GM19193 (cell line): ENCODE measurements around the gene NR2F1.

ENCODE experiments used
- POLR2A ChIP-seq: IDR thresholded peaks from 4 replicates; pipeline ENCODE4 v1.6.1; 2011; ENCODE audit not compliant: insufficient read depth, insufficient read length; ENCODE audit errors: extremely low read depth

Gene NR2F1

DNA sequence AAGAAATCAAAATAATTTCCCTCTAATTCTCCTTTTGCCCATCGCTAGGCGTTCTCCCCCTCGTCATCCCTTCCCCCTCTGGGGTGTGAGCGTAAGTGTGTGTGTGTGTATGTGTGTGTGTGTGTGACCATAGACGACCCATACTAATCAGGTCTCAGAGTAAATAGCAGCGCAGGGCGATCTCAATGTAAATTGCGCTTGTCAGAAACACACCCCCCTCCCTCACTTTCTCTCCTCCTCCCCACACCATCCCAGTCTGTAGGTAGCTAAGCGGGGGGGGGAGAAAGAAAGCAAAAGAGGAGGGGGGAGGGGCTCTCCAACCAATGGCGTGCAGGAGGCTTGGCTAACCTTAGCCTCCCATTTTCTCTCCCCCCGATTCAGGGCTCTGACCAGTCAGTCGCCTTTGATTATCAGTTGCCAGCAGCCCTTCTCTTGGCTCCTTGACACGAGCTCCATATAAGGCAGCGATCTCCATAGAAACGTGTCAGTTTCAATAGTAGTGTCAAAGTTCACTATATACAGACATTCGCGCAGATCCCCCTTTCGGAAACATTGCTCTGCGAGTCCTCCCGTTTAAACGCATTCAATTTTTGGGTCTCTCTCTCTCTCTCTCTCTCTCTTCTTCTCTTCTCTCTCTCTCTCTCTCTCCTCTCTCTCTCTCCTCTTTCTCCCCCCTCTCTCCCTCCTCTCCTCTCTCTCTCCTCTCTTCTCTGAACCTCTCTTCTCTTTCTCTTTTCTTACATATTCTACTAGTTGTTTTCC lies at the start of gene NR2F1:
TSS of gene NR2F1 (plus strand) at position 546 of the 762 bp plus-strand sequence. CDS start 1,802 bp downstream, outside the sequence.
- TF ChIP-seq POLR2A: no peak

DNA sequence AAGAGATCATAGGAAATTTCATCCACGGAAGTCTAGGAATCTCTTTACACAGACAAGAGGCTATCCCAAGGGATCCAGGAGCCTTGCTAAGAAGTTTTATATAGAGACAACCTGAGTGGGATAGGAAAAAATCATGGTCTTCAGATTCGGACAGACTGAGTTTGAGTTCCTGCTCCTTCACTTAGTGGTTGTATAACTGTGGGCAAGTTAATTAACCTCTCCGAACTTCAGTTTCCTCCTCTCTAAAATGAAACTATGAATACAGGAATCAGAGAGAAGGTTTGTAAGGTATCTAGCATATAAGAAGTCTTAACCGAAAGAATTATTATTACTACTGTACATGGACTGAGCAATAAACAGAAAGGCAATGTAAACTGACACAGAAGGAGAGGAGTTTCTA lies 37.1 kb upstream of the NR2F1 start:
- TF ChIP-seq POLR2A: no peak

- no peak for TF ChIP-seq POLR2A
Measured at GRCh38 chr5:93557021-93557604, 25.9 kb upstream of the NR2F1 start.

DNA sequence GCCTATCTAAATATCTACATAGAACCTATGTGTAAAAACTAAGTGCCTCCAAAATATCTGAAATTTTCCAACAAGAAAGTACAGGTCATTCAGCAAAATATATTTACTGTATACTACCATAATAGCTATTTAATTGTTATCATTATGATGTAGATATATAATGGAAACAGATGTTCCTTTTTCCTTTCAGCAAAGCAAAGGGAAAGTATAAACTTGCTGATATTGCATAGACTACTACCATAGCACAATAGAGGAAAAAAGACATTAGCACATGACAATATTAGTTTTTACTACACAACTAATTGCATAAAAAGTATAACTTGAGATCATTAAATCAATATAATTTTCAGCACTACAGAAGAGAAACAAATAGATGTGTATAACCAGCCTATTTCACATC lies 16.9 kb upstream of the NR2F1 start:
- TF ChIP-seq POLR2A: no peak

- TF ChIP-seq POLR2A: no peak
Measured at GRCh38 chr5:93567424-93567823, 15.6 kb upstream of the NR2F1 start.

DNA sequence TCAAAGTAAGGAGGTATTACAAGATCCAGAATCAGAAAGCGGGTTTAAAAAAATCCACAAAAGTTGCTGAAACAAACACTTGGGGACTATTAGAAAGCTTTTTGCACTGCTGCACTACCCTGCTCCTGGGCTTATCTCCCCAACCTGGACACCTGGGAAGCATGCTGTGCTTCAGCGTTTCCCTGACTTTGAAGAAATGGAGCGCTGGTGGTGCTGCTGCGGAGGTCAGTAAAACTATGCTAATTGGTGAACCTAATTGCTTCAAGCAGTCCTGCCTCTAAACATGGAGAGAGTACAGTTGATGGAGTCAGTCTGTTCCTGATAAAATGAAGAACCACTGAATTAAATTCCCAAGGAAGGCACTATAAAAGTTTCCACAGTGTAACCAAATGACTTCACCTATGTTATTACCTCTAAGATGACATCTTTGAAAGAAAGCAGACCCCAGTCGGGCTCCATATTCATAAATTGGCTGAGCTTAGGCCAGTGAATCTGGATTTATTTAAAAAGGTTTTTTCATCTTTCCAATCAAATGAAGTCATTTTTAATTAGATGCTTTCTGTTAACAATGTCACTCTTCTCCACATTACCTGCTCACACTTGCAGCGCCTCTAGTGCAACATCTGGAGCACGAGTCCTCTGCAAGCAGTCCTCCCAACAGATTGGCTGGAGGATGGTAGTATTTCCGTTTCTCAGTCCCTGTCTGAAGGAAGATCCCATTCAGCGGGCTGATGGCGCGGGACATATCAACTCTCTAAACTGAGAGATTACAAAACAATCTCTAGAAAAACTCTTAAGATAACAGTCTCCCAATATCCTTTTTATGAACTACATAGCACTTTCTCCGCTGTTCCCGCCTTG lies 13.5 kb upstream of the NR2F1 start:
- TF ChIP-seq POLR2A: no peak

DNA sequence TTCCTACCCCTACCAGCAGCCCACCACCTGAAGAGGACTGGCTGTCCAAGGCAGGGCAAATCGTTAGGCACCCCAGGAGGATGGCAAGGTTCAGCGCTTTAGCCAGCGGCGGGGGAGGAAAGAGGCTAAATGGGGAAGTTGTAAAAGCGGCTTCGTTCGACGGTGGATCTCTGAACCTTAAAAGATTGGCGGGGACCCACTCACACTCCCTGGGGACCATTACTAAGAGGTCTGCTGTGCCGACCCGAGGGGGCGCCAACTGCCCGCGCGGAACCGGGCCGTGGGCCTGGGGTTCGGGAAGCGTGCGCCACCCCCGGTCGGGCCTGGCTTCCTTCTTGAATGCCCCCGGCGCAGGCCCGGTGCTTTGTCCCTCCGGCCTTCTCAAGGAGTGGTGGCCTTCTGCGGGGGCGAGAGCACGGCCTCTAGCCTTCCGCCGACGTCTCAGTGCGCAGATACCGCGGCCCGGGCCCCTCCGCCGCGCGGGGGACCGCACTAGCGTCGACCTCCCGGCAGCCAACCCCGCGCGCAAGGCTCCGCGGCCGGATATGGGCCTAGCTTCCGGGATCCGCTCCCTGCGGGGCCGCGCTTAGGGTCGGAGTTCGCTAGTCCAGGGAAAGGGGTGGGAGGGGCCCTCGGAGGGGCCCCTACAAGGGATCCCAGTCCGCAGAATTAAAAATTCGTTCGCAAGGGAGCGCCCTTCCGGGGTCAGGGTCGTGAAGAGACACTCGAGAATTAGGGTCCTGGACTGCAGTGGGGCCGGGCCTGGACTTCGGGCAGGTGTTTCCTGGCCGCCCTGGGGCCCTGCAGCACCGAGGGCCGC lies 12.5 kb upstream of the NR2F1 start:
- no peak for TF ChIP-seq POLR2A

DNA sequence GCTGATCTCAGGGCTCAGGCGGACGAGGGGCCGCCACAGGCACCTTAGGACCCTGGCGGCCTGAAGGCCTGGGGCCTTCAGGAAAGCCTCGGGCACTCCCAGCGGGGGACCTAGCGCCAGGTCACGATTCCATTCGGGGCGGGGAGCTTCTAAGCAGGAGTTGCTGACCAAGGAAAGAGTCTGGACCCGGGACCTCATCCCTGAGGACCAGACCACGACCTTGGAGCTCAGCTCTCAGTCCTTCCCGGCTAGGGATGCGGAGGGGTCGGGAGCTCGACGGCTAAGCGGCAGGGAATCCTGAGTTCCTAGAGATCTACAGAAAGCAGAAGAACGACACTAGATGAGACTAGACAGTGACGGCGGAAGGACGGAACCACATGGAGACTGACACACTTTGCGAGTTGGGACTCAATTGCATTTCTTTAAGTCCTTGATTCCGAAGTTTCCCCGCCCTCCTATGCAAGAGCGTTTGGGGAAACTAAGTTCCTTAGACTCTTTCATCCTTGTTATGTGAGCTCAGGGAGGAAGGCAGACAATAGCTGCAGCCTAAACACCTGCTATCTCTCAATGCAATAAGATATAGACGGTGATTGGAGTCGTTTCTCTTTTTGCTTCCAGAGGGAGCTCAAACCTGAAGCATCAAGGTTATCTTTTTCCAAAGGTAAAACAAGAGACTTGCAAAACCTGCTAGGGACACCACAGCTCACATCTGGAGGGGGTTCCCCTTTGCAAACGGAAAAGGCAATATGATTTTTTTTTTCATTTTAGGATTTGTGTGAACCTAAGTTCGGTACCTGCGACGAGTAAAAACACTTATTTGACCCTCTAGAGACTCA lies 11.7 kb upstream of the NR2F1 start:
- TF ChIP-seq POLR2A: no peak

GRCh38 chr5:93572101-93572607 lies 10.9 kb upstream of the NR2F1 start:
- no peak for TF ChIP-seq POLR2A

DNA sequence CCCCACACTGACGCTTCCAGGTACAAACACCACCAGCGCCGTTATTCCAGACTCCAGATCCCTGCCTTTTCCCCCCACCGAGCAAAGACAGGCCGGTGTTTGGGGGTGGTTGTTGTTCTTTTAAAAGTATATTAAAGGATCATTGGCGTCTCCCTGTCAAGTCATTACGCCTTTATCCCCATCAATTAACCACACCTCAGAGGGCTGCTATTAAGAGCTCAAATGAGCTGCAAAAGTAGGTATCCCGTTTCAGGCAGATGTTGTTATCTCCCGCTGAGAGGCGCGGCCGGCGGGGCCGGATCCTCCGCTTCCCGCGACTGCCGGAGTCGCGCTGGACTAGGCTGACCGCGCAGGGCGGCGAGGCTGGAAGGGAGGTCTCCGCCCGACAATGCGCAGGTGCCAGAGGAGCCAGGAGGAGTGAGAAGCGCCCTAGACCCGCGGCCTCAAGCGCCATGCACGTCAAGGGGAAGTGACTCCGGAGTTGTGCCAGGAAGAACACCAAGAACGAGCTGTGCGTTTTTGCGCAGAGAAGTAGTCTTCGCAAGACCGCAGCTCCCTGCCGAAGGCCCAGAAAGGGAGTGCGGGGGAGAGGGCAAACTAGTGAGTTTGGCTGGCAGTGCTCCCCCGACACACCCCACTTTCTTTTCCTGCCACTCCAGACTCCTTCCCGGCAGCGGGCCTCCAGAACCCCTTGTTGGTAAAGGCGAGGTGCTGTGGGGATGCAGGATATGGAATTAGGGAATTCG lies 10.2 kb upstream of the NR2F1 start:
- no peak for TF ChIP-seq POLR2A

- no peak for TF ChIP-seq POLR2A
Measured at GRCh38 chr5:93573354-93574351, 9.4 kb upstream of the NR2F1 start.

DNA sequence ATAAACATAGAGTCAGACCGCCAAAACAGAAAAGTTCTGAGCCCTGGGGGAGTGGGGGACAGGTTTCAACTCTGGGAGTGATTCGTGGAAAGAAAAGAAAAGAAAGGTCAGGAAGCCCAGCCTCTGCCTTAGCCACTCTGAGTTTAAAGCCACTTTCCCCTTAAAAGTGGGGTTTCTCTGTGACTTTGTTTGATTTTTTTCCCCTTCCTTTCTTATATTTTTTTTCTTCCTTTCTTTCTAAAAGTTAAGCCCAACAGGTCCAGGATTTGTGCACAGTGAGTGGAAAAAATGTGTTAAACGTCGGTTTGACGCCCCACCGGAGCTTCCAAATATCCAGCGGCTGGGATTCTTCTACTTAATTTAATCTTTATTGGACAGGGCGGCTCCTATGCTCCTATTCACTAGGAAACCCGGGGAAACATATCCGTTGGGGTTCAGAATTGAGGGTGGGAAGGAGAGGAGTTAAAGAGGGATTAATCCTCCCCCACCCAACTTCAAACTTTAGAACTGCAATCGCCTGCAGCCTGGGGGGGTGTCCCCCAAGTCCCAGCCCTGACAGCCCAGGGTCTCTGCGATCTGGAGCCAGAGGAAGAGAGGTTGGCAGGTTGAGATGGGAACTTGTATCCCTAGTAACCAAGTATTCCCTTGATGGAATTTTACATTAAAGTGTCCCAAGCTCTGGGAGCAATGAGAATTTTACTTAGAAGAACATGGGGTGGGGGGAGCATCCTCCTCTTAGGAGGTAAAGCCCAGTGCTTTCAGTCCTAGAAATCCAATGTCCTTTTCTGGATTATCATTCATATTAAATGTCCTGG lies 8.3 kb upstream of the NR2F1 start:
- no peak for TF ChIP-seq POLR2A
